Measurements from ENCODE around the gene CSK. TPM values are rescaled to one million over a fixed set of nuclear protein-coding genes. Genes with fewer than 3 reads are reported as not detected.

The CSK gene
- total RNA-seq, 1 donor, result 33.2 TPM

GRCh38 chr15:74748322-74748946, 33.4 kb upstream of the CSK start, which contains the start of gene CYP1A2:
Gene CYP1A2 (plus strand): TSS chr15:74748845. CDS start chr15:74749739, 894 bp downstream.
- DNase-seq (ENCODE audit: low read depth), result no peak
- no peak for TF ChIP-seq CTCF (IDR thresholded peaks at IDR 0.05; ENCODE audit: insufficient read depth, low read depth, low read length)
- no peak within 1 kb of the TSS for H3K4me3 ChIP-seq (ENCODE audit: low read depth, low read length)

- TF ChIP-seq CTCF (IDR thresholded peaks at IDR 0.05; ENCODE audit: insufficient read depth, low read depth, low read length), result no peak
- H3K4me3 ChIP-seq (ENCODE audit: low read depth, low read length), result no peak overlapping the region
- DNase-seq (ENCODE audit: low read depth), result no peak
Measured at GRCh38 chr15:74749832-74750231, 32.0 kb upstream of the CSK start.

- TF ChIP-seq CTCF (IDR thresholded peaks at IDR 0.05; ENCODE audit: insufficient read depth, low read depth, low read length), result no peak
- no peak for DNase-seq (ENCODE audit: low read depth)
- H3K4me3 ChIP-seq (ENCODE audit: low read depth, low read length), result no peak overlapping the region
Measured at GRCh38 chr15:74750751-74751150, 31.1 kb upstream of the CSK start.

GRCh38 chr15:74752011-74752410, 29.9 kb upstream of the CSK start:
- no peak for TF ChIP-seq CTCF (IDR thresholded peaks at IDR 0.05; ENCODE audit: insufficient read depth, low read depth, low read length)
- no peak overlapping the region for H3K4me3 ChIP-seq (ENCODE audit: low read depth, low read length)
- no peak for DNase-seq (ENCODE audit: low read depth)

GRCh38 chr15:74752531-74752930, 29.3 kb upstream of the CSK start:
- no peak overlapping the region for H3K4me3 ChIP-seq (ENCODE audit: low read depth, low read length)
- TF ChIP-seq CTCF (IDR thresholded peaks at IDR 0.05; ENCODE audit: insufficient read depth, low read depth, low read length), result no peak
- DNase-seq (ENCODE audit: low read depth), result no peak

- TF ChIP-seq CTCF (IDR thresholded peaks at IDR 0.05; ENCODE audit: insufficient read depth, low read depth, low read length), result no peak
- DNase-seq (ENCODE audit: low read depth), result no peak
Measured at GRCh38 chr15:74754593-74755215, 27.2 kb upstream of the CSK start.

More at GRCh38 chr15:74754593-74755215, 27.2 kb upstream of the CSK start:
- no peak overlapping the region for H3K4me3 ChIP-seq (ENCODE audit: low read depth, low read length)
